Peyer's patch (tissue), 4 donors: Measurements from ENCODE around the gene BMP8B.

Experiments
- CTCF ChIP-seq, 6 experiments: fragments of 450-650 bp in 4 of 6; fragments of 200-600 bp in 2 of 6; sonication (generic) in 1 of 6; IDR thresholded peaks; one replicate each; pipeline ENCODE4 v1.5.1; 2017 to 2019; ENCODE audit warnings: antibody characterized with exemption in 6 of 6, mild to moderate bottlenecking in 3 of 6, moderate library complexity in 1 of 6
- POLR2A ChIP-seq, 2 donors: fragments of 450-650 bp; IDR thresholded peaks; one replicate each; pipeline ENCODE4 v1.5.1; 2017; ENCODE audit warnings: antibody characterized with exemption in 2 of 2, mild to moderate bottlenecking in 2 of 2, moderate library complexity in 2 of 2

GRCh38 chr1:39788426-39788757 lies 273 bp downstream of the BMP8B start:
- TF ChIP-seq CTCF (IDR thresholded peaks at IDR 0.05) (no peak), POLR2A (IDR thresholded peaks at IDR 0.05) (no peak)
